ENCODE results near the gene RAB25. TPM values are rescaled to one million over a fixed set of nuclear protein-coding genes. Genes with fewer than 3 reads are reported as not detected.

Gene RAB25
- total RNA-seq, 1 experiment from 2014 or later = not detected

DNA sequence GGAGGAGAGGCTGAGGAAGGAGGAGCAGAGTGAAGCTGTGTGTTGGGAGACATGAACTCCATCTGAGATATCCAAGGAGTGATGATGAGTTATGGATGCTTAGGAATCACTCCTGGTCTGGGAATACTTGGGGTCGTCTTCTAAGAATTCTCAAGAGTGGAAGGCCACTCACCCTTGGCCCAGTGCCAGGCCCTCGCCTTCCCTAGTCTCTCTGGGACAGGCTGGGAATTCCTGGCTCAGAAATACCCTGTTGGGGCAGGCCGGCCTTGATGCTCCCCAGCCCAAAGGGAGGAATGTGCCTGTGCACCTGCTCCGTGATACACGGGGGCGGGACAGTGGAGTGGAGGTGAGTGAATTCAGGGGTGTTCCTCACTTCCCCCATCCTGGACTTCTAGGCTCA is 40.9 kb downstream of the RAB25 start:
- DNase-seq (ENCODE audit: low read depth) = no peak

DNA sequence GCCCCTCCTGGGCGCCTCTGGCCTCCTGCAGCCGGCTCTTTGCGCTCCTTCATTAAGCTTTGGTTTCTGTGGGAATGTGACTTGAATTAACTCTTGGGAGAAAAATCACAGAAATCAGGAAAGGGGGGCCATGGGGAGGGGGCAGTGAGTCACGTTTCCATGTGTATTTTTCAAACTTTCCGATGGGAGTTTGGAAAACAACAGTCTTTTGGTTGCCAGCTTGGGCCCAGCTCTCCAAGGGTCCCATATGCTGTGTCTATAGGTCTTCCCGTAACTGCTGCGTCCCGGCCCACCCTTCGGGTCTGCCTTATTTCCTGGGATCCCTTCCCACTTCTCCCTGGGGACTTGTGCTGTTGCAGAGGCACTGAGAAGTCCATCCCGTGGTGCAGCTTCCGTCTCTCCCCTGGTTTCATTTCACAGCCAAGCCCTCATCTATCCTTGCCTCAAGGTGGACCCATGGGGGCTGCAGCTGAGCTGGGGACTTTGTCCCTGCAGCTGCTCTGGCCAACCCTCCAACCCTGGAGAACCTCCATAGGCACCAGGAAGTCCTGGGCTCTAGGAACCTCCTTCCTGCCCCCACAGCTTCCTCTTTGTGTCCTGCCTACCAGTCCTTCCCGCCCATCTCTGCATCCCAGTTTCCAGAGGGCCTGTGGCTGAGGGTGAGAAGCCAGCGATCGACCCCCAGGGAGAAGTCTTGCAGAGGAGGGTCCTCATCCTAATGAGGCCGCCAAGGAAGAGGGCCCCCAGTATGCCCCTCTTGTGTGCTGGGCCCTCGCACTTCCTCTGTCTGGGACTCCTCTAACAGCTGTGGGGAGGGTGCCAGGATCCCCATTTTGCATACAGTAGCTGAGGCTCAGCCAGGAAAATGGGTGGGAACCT is 41.9 kb downstream of the RAB25 start:
- DNase-seq (ENCODE audit: low read depth) = peak; percentile 51

DNA sequence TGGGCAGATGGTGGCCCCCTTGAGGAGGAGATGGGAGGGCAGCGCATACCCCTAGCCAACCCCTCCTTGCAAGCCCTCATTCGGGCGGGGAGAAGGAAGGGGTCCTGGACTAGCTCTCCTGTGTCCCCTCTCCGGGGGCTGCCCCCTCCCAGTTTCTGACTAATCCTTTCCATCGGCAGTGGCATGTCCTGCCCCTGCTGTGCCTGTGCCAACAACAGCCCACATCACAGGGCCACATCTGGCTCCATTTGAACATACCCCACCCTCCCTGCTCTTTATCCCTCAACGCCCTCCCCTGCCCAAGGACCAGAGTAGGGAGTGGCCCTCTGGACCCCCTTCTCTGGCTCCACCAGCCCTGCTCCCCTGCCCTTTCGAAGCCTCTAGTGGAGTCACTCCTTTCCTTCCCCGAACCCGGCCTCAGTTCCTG is 42.6 kb downstream of the RAB25 start:
- DNase-seq (ENCODE audit: low read depth) = peak; percentile 84

DNA sequence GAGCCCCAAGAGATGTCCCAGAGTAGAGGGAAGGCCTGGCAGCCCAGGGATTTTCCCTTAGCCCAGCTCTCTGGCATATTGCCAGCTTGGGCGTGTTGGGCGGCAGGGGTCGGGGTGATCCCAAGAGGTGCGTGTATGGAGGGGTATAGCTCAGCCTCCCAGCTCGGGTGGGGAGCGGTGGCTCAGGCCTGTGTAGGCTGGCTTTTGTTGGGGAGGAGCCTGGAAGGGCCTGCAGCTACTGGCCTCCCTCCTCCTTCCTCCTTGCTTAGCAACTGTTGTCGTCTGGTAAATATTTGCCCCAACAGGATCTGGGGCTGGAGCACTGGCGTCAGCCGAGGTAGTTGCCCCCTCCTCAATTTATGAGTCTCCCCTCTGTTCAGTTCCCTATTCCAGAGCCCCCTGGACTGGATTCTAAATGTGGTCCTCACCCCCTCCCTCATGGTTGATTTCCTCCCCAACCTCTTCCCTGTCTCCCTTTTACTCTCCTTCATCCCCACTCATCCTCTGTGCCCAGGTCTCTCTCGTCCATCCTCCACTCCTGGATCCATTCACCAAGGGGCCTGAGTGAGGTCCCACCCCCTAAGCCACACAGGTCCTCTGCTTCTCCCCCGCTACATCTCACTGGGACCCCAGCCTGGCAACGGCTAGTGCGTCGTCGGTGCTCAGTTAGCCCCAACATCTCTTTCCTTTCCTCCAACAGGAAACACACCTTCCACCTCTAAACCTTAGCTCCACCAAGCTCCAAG is 43.3 kb downstream of the RAB25 start:
- DNase-seq (ENCODE audit: low read depth) = peak; percentile 92

DNA sequence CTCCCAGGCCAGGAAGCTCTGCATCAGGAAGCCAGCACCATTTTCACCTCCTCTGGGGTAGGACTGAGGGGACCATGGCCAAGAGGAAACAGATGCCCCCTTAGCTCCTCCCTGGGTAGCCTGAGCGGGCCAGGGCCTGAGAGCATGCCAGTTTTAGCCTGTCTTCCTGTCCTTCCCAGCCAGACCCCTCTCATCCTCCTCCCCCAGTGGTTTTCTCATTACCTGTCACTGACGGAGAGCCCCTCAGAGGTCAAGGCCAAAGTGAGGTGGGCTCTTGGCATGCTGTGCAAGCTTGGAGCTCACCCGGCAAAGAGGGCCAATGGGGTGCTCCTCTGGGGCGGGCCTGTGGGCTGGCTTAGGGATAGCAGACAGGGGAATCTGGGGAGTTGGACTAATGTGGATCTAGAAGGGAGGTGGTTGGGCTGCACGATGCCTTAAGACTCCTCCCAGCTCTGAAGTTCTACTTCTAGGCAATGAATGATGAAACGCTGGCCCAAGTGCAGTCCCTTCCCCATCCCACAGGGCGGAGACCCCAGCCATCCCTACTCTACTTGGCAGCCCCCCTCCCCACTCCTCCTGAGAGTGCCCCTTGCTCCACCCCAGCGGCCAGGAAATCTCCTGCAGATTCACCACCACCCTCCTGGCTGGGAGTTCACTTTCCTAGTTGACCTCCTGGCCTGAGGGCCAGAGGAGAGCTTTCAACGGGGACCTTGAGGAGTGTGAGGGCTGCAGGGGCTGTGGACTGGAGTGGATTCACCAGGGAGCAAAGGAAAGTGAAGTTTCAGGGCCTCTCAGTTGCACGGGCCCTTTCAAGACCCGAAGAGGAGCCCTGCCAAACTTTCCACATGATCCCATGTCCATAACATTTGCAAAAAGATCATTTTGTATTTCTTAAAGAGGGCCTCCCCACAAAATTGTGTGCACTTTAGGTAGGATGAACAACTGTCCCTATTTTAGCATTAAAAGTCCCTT is 44.2 kb downstream of the RAB25 start:
- DNase-seq (ENCODE audit: low read depth) = no peak

DNA sequence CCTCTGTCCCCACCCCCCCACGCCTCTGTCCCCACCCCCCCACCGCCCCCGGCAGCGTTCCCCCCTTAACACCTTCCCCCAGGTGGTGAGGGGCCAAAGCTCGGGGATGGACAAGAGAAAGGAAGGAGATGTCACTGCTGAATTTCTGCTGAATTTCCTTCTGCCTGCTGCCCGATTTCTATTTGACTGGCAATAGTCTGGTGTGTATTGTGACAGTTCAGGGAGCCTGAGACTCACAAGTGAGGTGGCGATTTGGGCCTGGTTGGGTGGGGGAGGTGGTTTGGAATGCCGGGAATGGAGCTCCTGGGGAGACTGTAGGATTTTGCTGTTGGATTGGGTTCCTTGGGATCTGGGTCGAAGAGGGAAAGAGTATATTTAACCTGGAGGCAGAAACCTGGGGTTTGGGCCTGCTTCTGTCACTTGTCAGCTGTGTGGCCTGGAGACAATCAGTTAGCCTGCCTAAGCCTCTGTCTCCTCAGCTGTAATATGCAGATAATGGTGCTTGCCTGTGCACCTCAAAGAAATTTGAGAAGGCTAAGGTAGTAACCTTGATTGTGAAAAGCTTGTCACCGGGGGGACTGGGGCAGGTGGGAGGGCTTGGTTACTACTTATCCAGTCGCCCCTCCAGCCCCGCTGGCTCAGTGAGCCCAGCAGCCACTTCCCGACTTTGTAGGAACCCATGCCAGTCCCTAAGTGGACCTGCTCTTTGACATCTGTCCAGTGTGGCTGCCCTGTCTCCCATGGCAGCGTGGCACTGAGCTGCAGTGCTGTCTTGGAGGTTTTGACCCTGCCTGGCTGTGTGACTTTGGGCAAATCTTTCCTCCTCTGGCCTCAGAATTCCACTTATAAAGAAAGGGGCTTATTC is 45.9 kb downstream of the RAB25 start:
- DNase-seq (ENCODE audit: low read depth) = no peak

DNA sequence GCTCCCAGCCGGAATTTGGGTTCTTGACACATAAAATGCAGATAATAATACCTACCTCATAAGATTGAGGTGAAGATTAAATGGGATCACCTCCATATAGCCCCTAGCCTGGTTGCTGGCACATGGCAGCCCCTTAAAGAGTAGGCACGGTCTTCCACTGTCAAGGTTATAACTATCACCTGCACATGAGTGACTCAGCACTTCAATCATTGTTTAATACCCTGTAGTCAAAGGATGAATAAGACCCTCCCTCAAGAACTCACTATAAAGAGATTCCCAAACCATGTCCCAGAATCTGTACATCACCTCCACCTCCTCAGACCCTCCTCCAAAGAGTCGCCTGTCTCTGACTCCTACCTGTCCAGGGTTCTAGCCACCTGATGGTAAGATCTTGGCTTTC is 47.1 kb downstream of the RAB25 start:
- DNase-seq (ENCODE audit: low read depth) = no peak

DNA sequence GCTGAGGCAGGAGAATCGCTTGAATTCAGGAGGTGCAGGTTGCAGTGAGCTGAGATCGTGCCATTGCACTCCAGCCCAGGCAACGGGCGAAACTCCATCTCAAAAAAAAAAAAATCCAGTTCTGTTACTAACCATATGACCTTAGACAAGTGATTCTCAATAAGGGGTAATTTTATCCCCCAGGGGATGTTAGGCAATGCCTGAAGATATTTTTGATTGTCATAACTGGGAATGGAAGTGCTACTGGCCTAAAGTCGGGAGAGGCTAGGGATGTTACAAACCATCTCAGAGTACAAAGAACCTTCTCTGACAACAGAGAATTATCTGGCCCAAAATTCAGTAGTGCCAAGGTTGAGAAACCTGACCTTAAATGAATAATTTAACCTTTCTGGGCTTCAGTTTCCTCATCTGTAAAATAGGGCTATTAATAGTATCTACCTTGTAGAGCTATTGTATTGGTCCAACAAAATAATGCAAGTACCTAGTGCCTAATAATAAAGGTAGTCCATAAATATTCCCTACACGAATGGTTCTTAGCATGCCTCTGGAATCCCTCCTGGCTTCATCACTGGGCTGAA is 47.8 kb downstream of the RAB25 start:
- no peak for DNase-seq (ENCODE audit: low read depth)

DNA sequence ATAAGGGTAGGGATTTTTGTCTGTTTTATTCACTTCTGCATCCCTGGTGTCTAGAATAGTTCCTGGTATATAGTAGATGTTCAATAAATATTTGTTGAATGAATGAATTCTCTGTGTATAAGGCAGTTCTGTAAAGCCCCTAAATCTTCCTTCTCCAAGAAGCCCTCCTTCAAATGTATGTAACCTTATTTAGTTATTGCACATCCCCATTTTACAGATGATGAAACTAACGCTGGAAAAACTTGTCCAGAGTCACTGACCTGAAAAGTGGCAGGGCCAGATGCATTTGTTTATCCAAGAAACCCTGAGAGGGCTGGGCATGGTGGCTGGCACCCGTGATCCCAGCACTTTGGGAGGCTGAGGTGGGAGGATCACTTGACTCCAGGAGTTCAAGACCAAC is 49.3 kb downstream of the RAB25 start:
- no peak for DNase-seq (ENCODE audit: low read depth)

DNA sequence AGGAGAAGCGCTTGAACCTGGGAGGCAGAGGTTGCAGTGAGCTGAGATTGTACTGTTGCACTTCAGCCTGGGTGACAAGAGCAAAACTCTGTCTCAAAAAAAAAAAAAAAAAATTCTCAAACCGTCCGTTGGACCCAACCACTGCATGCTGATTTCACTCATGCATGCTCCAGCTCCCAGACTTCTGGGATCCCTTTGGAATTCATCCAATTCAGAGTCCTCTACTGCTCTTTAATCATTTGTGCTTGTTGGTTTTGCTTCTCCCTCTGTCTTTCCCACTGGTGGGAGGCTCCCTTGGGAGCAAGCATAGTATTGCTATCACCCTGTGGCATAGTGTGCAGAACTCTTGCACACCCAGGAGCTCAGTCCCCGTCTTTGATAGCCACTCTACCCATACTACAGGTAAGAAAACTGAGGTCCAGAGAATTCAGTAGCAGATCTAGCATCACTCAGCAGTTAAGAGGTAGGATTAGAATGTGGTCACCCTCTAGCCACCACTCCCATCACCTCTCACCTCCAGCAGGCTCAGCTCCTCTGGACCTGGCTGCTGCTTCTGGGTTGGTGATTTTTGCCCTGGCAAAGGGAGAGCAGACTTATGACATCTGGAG is 50.5 kb downstream of the RAB25 start:
- no peak for DNase-seq (ENCODE audit: low read depth)

DNA sequence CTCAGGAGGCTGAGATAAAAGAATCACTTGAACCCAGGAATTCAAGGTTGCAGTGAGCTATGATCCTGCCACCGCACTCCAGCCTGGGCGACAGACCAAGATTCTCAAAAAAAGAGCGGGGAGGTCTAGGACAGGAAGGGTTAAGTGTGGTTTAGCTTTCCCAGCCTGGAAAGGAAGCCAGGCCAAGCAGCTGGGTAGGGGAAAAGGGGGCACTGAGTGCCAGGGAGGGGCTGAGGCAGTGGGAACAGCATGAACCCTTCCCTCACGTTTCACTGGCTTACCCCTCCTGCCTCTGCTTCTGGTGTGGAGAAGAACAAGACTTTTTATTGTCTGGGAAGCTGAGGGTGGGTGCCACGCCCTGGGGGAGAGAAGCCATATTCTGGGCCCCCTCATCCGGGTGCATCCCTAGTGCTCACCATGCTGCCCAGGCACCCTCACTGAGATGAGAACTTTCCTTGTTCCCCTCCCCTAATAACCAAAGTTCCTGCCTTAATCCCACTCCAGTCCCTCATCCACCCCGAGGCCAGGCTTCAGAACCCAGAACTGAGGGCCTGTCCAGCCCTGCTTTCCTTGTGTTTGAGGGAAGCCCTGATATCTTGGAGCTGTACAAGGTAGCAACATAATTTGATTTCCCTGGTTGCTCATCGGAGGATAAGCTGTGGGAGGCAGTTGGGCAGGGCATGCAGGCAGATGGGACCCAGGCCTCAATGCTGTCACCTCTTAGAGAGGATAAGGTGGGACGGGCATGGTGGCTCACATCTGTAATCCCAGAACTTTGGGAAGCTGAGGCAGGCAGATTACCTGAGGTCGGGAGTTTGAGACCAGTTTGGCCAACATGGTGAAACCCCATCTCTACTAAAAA is 51.5 kb downstream of the RAB25 start:
- DNase-seq (ENCODE audit: low read depth) = no peak

DNA sequence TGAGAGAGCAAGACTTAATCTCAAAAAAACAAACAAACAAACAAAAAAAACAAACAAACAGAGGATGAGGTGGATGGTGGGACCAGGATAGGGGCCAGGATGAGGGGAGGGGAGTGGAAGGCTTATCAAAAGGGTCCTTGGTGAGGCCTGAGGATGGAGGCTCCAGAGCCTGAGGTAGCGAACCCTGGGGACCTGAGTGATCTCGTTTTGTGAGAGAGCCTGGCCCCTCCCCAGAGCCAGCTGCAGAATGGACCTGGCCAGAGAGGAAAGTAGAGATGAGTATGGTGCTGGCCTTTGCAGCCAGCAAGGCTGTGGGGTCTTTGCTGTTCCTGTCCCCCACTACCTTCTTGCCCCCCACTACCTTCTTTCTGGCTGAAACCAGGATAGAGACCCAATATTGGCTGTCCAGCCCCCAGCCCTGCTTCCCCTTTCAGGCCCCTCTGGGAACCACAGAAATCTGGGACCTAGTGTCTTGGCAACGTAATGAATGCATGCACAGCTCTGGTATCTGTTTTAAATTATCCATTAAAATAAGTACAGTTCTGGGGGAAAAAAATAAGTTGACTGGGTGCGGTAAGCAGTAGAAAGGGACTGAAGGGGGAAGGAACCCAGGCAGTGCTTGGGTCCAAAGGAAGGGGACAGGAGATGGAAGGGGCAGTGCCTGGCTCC is 52.5 kb downstream of the RAB25 start:
- no peak for DNase-seq (ENCODE audit: low read depth)

DNA sequence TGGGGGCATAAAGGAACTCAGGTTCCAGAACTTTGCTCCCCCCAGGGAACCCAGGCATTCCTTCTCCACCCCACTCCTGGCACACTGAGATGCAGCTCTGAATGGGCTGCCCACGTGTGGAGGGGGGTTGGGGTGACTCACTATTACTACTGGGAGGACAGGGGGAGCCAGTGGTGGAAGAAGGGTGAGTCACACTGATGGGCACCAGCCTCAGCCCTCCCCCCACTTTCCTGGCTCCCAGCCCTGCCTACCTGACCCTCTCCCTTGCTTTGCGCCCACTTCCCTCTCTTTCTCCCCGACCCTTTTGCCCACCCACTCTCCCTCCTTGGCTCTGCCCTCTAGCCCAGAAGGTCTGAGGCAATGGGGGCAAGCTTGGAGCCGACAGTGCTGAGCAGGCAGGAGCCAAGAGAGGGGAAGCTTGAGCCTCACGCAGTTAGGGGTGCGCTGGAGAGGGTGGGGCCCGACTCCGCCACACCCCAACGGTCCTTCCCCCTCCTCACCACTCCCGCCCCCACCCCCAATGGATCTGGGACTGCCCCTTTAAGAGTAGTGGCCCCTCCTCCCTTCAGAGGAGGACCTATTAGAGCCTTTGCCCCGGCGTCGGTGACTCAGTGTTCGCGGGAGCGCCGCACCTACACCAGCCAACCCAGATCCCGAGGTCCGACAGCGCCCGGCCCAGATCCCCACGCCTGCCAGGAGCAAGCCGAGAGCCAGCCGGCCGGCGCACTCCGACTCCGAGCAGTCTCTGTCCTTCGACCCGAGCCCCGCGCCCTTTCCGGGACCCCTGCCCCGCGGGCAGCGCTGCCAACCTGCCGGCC is 53.4 kb downstream of the RAB25 start, which contains the start of gene LMNA:
LMNA (plus strand) TSS at position 611 of the 818 bp plus-strand sequence. CDS start 208 bp downstream, outside the sequence.
- DNase-seq (ENCODE audit: low read depth) = peak; percentile 98

DNA sequence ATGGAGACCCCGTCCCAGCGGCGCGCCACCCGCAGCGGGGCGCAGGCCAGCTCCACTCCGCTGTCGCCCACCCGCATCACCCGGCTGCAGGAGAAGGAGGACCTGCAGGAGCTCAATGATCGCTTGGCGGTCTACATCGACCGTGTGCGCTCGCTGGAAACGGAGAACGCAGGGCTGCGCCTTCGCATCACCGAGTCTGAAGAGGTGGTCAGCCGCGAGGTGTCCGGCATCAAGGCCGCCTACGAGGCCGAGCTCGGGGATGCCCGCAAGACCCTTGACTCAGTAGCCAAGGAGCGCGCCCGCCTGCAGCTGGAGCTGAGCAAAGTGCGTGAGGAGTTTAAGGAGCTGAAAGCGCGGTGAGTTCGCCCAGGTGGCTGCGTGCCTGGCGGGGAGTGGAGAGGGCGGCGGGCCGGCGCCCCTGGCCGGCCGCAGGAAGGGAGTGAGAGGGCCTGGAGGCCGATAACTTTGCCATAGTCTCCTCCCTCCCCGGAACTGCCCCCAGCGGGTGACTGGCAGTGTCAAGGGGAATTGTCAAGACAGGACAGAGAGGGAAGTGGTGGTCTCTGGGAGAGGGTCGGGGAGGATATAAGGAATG is 54.1 kb downstream of the RAB25 start:
- peak; percentile 46 for DNase-seq (ENCODE audit: low read depth)

DNA sequence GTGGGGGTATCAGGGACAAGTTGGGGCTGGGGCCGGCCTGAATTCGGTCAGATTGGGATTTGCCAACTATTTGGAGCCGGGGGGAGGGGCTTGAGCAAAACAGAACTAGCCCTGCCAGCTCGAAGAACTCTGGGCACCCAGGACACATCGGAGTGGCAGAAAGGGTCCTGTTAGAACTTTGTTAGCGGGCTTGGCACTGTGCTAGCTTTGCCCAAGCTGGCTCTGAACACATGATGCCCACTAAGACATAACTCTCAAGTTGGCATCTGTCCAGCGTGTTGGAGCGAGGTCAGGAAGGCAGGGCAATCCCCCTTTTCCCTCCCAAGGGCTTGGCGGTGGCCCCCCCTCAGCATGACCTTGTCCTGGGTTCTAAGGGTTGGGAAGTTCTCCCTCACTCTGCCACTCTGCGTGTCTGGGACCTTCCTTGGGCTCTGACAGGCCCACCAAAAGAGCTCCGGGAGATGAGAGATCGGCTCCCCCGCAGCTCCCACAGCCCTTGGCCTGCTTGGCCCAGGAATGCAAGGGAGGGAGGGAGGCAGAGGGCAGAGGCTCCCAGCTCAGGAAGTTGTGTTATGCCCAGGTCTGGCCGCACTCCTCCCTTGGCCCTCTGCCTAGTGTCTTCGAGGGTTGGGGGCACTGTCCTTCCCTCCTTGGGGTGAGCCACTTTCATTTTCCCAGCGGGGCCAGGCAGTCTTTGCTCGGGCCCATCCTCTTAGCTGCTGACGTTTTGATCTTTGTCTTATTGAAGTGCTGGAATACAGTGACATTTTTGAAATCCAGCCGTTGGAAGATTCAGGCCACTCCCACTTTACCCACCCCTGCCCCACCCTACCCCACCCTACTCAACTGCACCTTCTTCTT is 54.8 kb downstream of the RAB25 start:
- DNase-seq (ENCODE audit: low read depth) = peak; percentile 86

DNA sequence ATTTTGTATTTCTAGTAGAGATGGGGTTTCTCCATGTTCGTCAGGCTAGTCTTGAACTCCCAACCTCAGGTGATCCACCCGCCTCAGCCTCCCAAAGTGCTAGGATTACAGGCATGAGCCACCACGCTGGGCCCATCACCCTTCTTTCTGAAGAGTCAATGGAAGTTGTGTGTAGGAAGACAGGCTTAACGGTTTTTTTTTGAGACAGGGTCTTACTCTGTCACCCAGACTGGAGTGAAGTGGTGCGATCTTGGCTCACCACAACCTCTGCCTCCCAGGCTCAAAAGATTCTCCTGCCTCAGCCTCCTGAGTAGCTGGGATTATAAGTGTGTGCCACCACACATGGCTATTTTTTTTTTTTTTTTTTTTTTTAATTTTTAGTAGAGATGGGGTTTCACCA is 55.8 kb downstream of the RAB25 start:
- peak; percentile 12 for DNase-seq (ENCODE audit: low read depth)

All from M059J (cell line).